ENCODE results near the gene PARVB. TPM values are rescaled to one million over a fixed set of nuclear protein-coding genes. Genes with fewer than 3 reads are reported as not detected.

The PARVB gene
- total RNA-seq, 2 donors from 2014 or later: 4.5 to 11.4 TPM

- no peaks in the 10 kb centered on the region for H3K27me3 ChIP-seq
- intact Hi-C loops (cut with DNase I): no loop called here
- no peaks in the 10 kb centered on the region for H3K36me3 ChIP-seq
- no peak overlapping the region for H3K4me3 ChIP-seq
- no peak for TF ChIP-seq CTCF (IDR thresholded peaks at IDR 0.05)
- H3K4me1 ChIP-seq: no peaks in the 10 kb centered on the region
- DNase-seq: no peak
- no peak overlapping the region for H3K9ac ChIP-seq (ENCODE audit: low read depth in 2 of 2, low read length in 2 of 2)
- no peak overlapping the region for H3K27ac ChIP-seq
- no peaks in the 10 kb centered on the region for H3K9me3 ChIP-seq
Measured at GRCh38 chr22:44214764-44215163, 190.7 kb downstream of the PARVB start.

GRCh38 chr22:44215287-44215686 is 191.2 kb downstream of the PARVB start:
- no peak overlapping the region for H3K27ac ChIP-seq
- DNase-seq: no peak
- H3K9me3 ChIP-seq: no peaks in the 10 kb centered on the region
- no peaks in the 10 kb centered on the region for H3K27me3 ChIP-seq
- H3K36me3 ChIP-seq: no peaks in the 10 kb centered on the region
- no peak overlapping the region for H3K4me3 ChIP-seq
- H3K4me1 ChIP-seq: no peaks in the 10 kb centered on the region
- H3K9ac ChIP-seq (ENCODE audit: low read depth in 2 of 2, low read length in 2 of 2): no peak overlapping the region
- no peak for TF ChIP-seq CTCF (IDR thresholded peaks at IDR 0.05)
- intact Hi-C loops (cut with DNase I): no loop called here

GRCh38 chr22:44217346-44217745 is 193.2 kb downstream of the PARVB start:
- Histone ChIP-seq H3K4me3 (no peak overlapping the region), H3K4me1 (no peaks in the 10 kb centered on the region), H3K9ac (ENCODE audit: low read depth in 2 of 2, low read length in 2 of 2) (no peak overlapping the region), H3K27me3 (no peaks in the 10 kb centered on the region), H3K36me3 (no peaks in the 10 kb centered on the region), H3K27ac (no peak overlapping the region), H3K9me3 (no peaks in the 10 kb centered on the region)
- intact Hi-C loops (cut with DNase I): no loop called here
- TF ChIP-seq CTCF (IDR thresholded peaks at IDR 0.05): no peak
- no peak for DNase-seq

- no peak overlapping the region for H3K4me3 ChIP-seq
- H3K27me3 ChIP-seq: no peaks in the 10 kb centered on the region
- no peak overlapping the region for H3K27ac ChIP-seq
- no peak for TF ChIP-seq CTCF (IDR thresholded peaks at IDR 0.05)
- H3K9ac ChIP-seq (ENCODE audit: low read depth in 2 of 2, low read length in 2 of 2): no peak overlapping the region
- no peaks in the 10 kb centered on the region for H3K4me1 ChIP-seq
- H3K9me3 ChIP-seq: no peaks in the 10 kb centered on the region
- DNase-seq: no peak
- H3K36me3 ChIP-seq: no peaks in the 10 kb centered on the region
- intact Hi-C loops (cut with DNase I): no loop called here
Measured at GRCh38 chr22:44218071-44218470, 194.0 kb downstream of the PARVB start.

GRCh38 chr22:44219101-44219870 is 195.2 kb downstream of the PARVB start:
- Histone ChIP-seq H3K36me3 (no peaks in the 10 kb centered on the region), H3K4me1 (no peaks in the 10 kb centered on the region), H3K27ac (no peak overlapping the region), H3K9me3 (no peaks in the 10 kb centered on the region), H3K27me3 (no peaks in the 10 kb centered on the region), H3K9ac (ENCODE audit: low read depth in 2 of 2, low read length in 2 of 2) (no peak overlapping the region), H3K4me3 (no peak overlapping the region)
- no peak for TF ChIP-seq CTCF (IDR thresholded peaks at IDR 0.05)
- intact Hi-C loops (cut with DNase I): no loop called here
- no peak for DNase-seq

Measured in colonic mucosa (tissue), 4 donors.